GM13976 (cell line): ENCODE measurements around the gene PLIN3.
"Not testable (repeated sequence)": the region's sequence is repeated elsewhere in the genome, so short reads cannot be mapped to it uniquely, and the experiment has no call there.

Source experiments
- DNase-seq: peaks from one replicate; pipeline ENCODE4 v3.0.0; 2012; ENCODE audit warnings: low spot score
- CTCF ChIP-seq: IDR thresholded peaks from 2 replicates; pipeline ENCODE4 v1.5.1; 2012; ENCODE audit warnings: borderline replicate concordance, mild to moderate bottlenecking; ENCODE audit not compliant: insufficient read depth; ENCODE audit errors: extremely low read depth, missing control alignments, control extremely low read depth
- in situ Hi-C: fragments of 300-500 bp; cut with MboI; formaldehyde crosslinking; loops from one replicate; pipeline ENCODE4 v1.12.0; 2022; ENCODE audit warnings: low sequenced_read_pairs, mixed read lengths, inconsistent platforms; ENCODE audit not compliant: unreplicated experiment

Gene PLIN3

DNA sequence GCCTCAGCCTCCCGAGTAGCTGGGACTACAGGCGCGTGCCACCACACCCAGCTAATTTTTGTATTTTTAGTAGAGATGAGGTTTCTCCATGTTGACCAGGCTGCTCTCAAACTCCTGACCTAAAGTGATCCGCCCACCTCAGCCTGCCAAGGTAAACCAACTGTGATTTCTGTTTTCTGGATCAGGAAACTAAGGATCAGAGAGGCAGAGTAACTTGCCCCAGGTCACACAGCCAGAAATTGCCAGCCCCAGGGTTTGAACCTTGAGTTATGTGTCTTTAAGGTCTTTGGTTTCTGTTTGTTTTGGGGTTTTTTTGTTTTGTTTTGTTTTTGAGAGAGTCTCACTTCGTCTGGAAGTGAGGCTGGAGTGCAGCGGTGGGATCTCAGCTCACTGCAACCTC, 4.2 kb upstream of the PLIN3 start:
- DNase-seq: no peak
- no peak for TF ChIP-seq CTCF
- in situ Hi-C loops: loop anchor here (10.0 kb wide), 1 partner anchor 163 kb away; no protein-coding TSS in a partner anchor

DNA sequence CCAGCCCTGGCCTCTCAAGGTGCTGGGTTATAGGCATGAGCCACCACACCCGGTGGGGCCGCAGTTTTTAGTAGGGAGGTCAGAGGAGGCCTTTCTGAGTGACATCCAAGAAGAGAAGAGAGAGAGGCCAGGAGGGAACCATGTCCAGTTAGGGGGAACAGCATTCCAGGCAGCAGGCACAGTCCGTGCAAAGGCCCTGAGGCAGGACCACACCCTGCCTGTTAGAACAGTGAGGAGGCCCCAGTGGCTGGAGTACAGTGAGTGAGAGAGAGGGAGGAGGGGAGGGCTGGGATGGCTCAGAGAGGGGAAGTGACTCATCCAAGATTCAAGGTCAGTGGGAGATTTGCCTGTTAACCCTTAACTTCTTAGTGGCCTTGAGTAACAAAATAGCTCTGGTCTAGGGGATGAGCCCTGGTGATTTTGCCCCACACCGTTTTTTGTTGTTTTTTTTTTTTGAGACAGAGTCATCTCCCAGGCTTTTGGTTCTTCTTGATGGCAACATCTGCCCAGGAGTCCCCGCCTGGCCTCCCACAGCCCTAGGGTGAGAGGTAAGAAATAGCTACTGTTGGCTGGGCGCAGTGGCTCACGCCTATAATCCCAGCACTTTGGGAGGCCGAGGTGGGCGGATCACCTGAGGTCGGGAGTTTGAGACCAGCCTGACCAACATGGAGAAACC, 2.7 kb upstream of the PLIN3 start:
- in situ Hi-C loops: loop anchor here (10.0 kb wide), 1 partner anchor 165 kb away; no protein-coding TSS in a partner anchor
- no peak for TF ChIP-seq CTCF
- no peak for DNase-seq

DNA sequence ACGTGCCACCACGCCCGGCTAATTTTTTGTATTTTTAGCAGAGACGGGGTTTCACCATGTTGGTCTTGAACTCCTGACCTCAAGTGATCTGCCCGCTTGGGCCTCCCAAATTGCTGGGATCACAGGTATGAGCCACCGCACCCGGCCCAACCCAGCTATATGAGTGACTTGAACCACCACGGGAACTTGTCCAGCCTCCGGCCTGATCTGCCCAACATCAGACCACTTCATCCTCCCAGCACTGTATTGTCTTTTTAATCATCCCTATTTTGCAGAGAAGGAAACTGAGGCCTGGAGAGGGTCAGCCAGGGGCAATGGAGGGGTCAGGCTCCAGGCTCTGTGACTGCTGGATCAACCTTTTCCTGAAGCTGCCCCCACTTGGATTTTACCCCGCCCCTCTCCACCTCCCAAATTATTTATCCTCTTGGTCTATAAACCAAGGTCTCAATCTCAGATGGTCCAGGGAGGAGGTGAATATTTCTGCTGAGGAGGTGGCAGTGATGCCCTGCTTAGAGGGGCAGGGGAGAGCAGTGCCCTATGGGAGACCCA, 893 bp upstream of the PLIN3 start:
- TF ChIP-seq CTCF: no peak
- in situ Hi-C loops: no loop called here
- DNase-seq: no peak

GRCh38 chr19:4866595-4867424, 657 bp downstream of the PLIN3 start:
- no peak for TF ChIP-seq CTCF
- DNase-seq: peak; percentile 71
- in situ Hi-C loops: no loop called here

DNA sequence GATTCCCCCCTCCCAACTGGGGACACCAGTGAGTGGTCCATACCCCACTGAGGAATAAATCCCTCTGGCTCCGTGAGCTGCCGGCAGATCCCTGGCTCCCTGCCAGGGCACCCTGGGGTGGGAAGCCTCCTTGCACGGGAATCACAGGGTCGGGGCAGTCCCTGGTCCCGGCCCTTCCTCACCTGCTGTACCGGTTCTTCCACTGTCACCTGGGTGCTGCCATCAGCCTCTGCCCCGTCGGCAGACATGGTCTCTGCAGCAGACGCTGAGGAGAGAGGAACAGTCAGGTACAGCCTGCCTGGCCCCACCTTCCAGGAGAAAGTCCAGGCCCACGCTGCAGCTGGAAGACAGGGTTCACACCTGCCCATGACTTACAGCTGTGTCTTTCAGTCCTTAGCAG, 6.3 kb downstream of the PLIN3 start:
- no peak for DNase-seq
- in situ Hi-C loops: no loop called here
- no peak for TF ChIP-seq CTCF

DNA sequence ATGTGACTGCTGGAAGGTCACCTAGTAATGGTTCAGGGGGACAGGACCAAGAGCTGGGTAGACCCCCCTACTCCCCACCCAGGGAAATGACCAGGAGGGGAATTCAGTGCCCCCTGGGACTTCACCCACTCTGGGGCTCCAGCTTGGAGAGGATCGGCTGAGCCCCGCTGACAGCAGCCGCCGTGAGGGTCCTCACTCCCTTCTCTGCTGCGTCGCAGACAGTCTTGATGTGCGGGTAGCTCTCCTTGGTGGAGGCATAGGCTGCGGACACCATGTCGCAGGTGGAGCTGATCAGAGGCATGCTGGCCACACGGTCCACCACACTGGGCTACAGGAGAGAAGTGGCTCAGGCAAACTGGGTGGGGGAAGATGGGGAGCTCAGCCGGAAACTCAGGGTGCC, 7.8 kb downstream of the PLIN3 start:
- in situ Hi-C loops: no loop called here
- TF ChIP-seq CTCF: no peak
- DNase-seq: no peak

DNA sequence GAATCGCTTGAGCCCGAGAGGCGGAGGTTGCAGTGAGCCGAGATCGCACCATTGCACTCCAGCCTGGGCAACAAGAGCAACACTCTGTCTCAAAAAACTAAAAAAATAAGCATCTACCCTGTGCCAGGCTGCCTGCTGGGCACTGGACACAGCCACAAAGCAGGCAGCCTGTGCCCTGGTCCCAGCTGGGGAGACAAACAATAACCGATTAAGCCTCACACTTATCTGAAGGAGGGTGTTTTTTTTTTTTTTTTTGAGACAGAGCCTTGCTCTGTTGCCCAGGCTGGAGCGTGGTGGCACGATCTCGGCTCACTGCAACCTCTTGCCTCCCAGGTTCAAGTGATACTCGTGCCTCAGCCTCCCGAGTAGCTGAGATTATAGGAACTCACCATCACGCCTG, 11.0 kb downstream of the PLIN3 start:
- DNase-seq, in situ Hi-C loops: not testable (repeated sequence)

GRCh38 chr19:4853506-4853905, 14.0 kb downstream of the PLIN3 start:
- in situ Hi-C loops: not testable (repeated sequence)

More at GRCh38 chr19:4853506-4853905, 14.0 kb downstream of the PLIN3 start:
- not testable (repeated sequence) for DNase-seq
